Measurements from ENCODE around the gene SGK2.
"Not testable (repeated sequence)": the region's sequence is repeated elsewhere in the genome, so short reads cannot be mapped to it uniquely, and the experiment has no call there.

GRCh38 chr20:43607278-43607677, 48.5 kb downstream of the SGK2 start:
- not testable (repeated sequence) for TF ChIP-seq EZH2phosphoT487 (IDR thresholded peaks at IDR 0.05; ENCODE audit: insufficient read depth, low read depth); EZH2 (IDR thresholded peaks at IDR 0.05; ENCODE audit: insufficient read depth, poor library complexity, severe bottlenecking)

Data from GM23248 (cell line).